Measurements from ENCODE around the gene AIFM1.
A peak's percentile ranks its signal among the peaks of the same experiment; 100 is the strongest.

AIFM1 gene

GRCh38 chrX:130170752-130171445 is 5.3 kb upstream of the AIFM1 start:
- DNase-seq: peak; percentile 65

- DNase-seq: no peak
Measured at GRCh38 chrX:130167040-130167439, 1.4 kb upstream of the AIFM1 start.

GRCh38 chrX:130166503-130166777 is 799 bp upstream of the AIFM1 start:
- no peak for DNase-seq

GRCh38 chrX:130165181-130165702 is 399 bp downstream of the AIFM1 start:
- no peak for DNase-seq

GRCh38 chrX:130163398-130163797 is 2.2 kb downstream of the AIFM1 start:
- DNase-seq: no peak

GRCh38 chrX:130162094-130162735 is 3.4 kb downstream of the AIFM1 start:
- no peak for DNase-seq

- DNase-seq: no peak
Measured at GRCh38 chrX:130159776-130160175, 5.9 kb downstream of the AIFM1 start.

- no peak for DNase-seq
Measured at GRCh38 chrX:130158311-130158710, 7.3 kb downstream of the AIFM1 start.

GRCh38 chrX:130155564-130155963 is 10.1 kb downstream of the AIFM1 start:
- DNase-seq: no peak

GRCh38 chrX:130147631-130148030 is 18.0 kb downstream of the AIFM1 start:
- no peak for DNase-seq

GRCh38 chrX:130145123-130145522 is 20.5 kb downstream of the AIFM1 start:
- DNase-seq: no peak

GRCh38 chrX:130144509-130144908 is 21.1 kb downstream of the AIFM1 start:
- no peak for DNase-seq

- DNase-seq: no peak
Measured at GRCh38 chrX:130139474-130140201, 26.0 kb downstream of the AIFM1 start.

GRCh38 chrX:130136961-130137360 is 28.7 kb downstream of the AIFM1 start:
- DNase-seq: no peak

GRCh38 chrX:130136496-130136895 is 29.1 kb downstream of the AIFM1 start:
- DNase-seq: no peak

- DNase-seq: no peak
Measured at GRCh38 chrX:130130990-130131389, 34.7 kb downstream of the AIFM1 start.

- DNase-seq: no peak
Measured at GRCh38 chrX:130125091-130125874, 40.4 kb downstream of the AIFM1 start.

GRCh38 chrX:130124577-130124976 is 41.1 kb downstream of the AIFM1 start:
- no peak for DNase-seq

GRCh38 chrX:130121505-130121800 is 44.2 kb downstream of the AIFM1 start:
- DNase-seq: no peak

- peak; percentile 79 for DNase-seq
Measured at GRCh38 chrX:130120746-130121504, 44.7 kb downstream of the AIFM1 start.

- DNase-seq: no peak
Measured at GRCh38 chrX:130120321-130120731, 45.3 kb downstream of the AIFM1 start.

- DNase-seq: no peak
Measured at GRCh38 chrX:130119312-130119898, 46.2 kb downstream of the AIFM1 start.
